A549 (cell line): ENCODE data around the gene SPEF1. TPM values are rescaled to one million over a fixed set of nuclear protein-coding genes. Genes with fewer than 3 reads are reported as not detected.

Source experiments
- ATAC-seq, 2 experiments: fragments of 200-7000 bp in 1 of 2; fragments of >200 bp in 1 of 2; cut with Nextera tagmentation in 1 of 2; cut with Tn5 transposase in 1 of 2; 3 replicates each; pipeline versions ENCODE4 v1.8.0 to v1.9.1; 2018 to 2020; ENCODE audit warnings: mild to moderate bottlenecking in 1 of 2, moderate library complexity in 1 of 2
- CTCF ChIA-PET: fragments of 300-600 bp; sonication (Branson Sonifier 250); formaldehyde crosslinking; extraction: SDS; loops from one replicate; lab custom pipeline; 2021; ENCODE audit warnings: antibody characterized with exemption, inconsistent platforms; lab: Yijun Ruan, JAX
- POLR2A ChIA-PET: fragments of 350-600 bp; formaldehyde crosslinking; extraction: SDS; loops from one replicate; lab custom pipeline; 2021; ENCODE audit warnings: antibody characterized with exemption, inconsistent platforms; lab: Yijun Ruan, JAX
- DNase-seq, 2 experiments: peaks; one replicate each; pipeline versions ENCODE4 v3.0.0 to v3.0.0-alpha.2; 2011 to 2016; ENCODE audit warnings: low read depth in 1 of 2, low spot score in 1 of 2
- FAIRE-seq: peaks from 2 replicates; lab custom pipeline; 2011; peaks lifted over from hg19 to GRCh38; lab: Jason Lieb, UNC
- H3K27ac ChIP-seq, 2 experiments: fragments of >200 bp; sonication (Bioruptor Twin); formaldehyde crosslinking; 3 replicates each; pipeline ENCODE4 v1.5.1; 2016 to 2017
- H3K4me1 ChIP-seq: fragments of >200 bp; sonication (Bioruptor Twin); formaldehyde crosslinking; 3 replicates; pipeline ENCODE4 v1.6.1; 2016
- H3K4me2 ChIP-seq: fragments of >200 bp; sonication (Bioruptor Twin); formaldehyde crosslinking; 3 replicates; pipeline ENCODE4 v1.6.1; 2016
- H3K4me3 ChIP-seq: fragments of >200 bp; sonication (Bioruptor Twin); formaldehyde crosslinking; 3 replicates; pipeline ENCODE4 v1.5.1; 2016
- H3K9me3 ChIP-seq: fragments of >200 bp; sonication (Bioruptor Twin); formaldehyde crosslinking; 3 replicates; pipeline ENCODE4 v1.6.1; 2016
- ATOH8 ChIP-seq: fragments of 250-450 bp; sonication (Bioruptor Pico); IDR thresholded peaks from 2 replicates; pipeline ENCODE4 v1.5.0; 2020; ENCODE audit warnings: low read depth, mild to moderate bottlenecking, moderate library complexity
- BCL3 ChIP-seq: fragments of >200 bp; sonication (Bioruptor Twin); formaldehyde crosslinking; IDR thresholded peaks from 3 replicates; pipeline ENCODE4 v1.6.1; 2016
- BHLHE40 ChIP-seq: IDR thresholded peaks from 2 replicates; pipeline ENCODE4 v1.6.1; 2012; ENCODE audit warnings: low read depth, low read length, inconsistent platforms
- CBX2 ChIP-seq: fragments of 200-600 bp; sonication (generic); IDR thresholded peaks from 2 replicates; pipeline ENCODE4 v1.6.1; 2016; ENCODE audit warnings: low read depth, mild to moderate bottlenecking, borderline replicate concordance
- CBX8 ChIP-seq: fragments of 200-600 bp; sonication (generic); IDR thresholded peaks from 2 replicates; pipeline ENCODE4 v1.6.1; 2016
- CHD2 ChIP-seq: fragments of 150-350 bp; IDR thresholded peaks from 2 replicates; pipeline ENCODE4 v1.6.1; 2014; ENCODE audit warnings: low read length; ENCODE audit not compliant: partially characterized antibody
- CTCF ChIP-seq: fragments of >200 bp; sonication (Bioruptor Twin); formaldehyde crosslinking; IDR thresholded peaks from 3 replicates; pipeline ENCODE4 v1.5.1; 2016
- E2F6 ChIP-seq: IDR thresholded peaks from 2 replicates; pipeline ENCODE4 v1.6.1; 2012; ENCODE audit warnings: low read depth, borderline replicate concordance
- ELK1 ChIP-seq: fragments of 150-350 bp; IDR thresholded peaks from 2 replicates; pipeline ENCODE4 v1.6.1; 2014; ENCODE audit warnings: low read depth, mild to moderate bottlenecking, low read length
- FOSL2 ChIP-seq, 2 experiments: fragments of 450-650 bp in 1 of 2; fragments of >200 bp in 1 of 2; sonication (Bioruptor Twin) in 1 of 2; formaldehyde crosslinking; IDR thresholded peaks; 2 replicates each; pipeline versions ENCODE4 v1.5.0 to v1.6.1; 2016 to 2020; ENCODE audit warnings: mild to moderate bottlenecking in 1 of 2, moderate library complexity in 1 of 2
- HDAC2 ChIP-seq: fragments of 200-600 bp; sonication (generic); IDR thresholded peaks from 2 replicates; pipeline ENCODE4 v1.6.1; 2016
- HES2 ChIP-seq: fragments of >200 bp; sonication (Bioruptor Twin); formaldehyde crosslinking; IDR thresholded peaks from 2 replicates; pipeline ENCODE4 v1.6.1; 2016
- HEYL ChIP-seq: fragments of 250-450 bp; sonication (Bioruptor Pico); IDR thresholded peaks from 2 replicates; pipeline ENCODE4 v1.8.0; 2021; ENCODE audit warnings: mild to moderate bottlenecking, moderate library complexity
- HOXB13 ChIP-seq: fragments of 250-450 bp; sonication (Bioruptor Pico); IDR thresholded peaks from 2 replicates; pipeline ENCODE4 v1.5.0; 2020; ENCODE audit warnings: low read depth, mild to moderate bottlenecking, moderate library complexity
- HOXB5 ChIP-seq: fragments of 250-450 bp; sonication (Bioruptor Pico); IDR thresholded peaks from 2 replicates; pipeline ENCODE4 v1.5.0; 2020; ENCODE audit warnings: mild to moderate bottlenecking, moderate library complexity
- KDM5A ChIP-seq: fragments of 200-600 bp; sonication (generic); IDR thresholded peaks from 2 replicates; pipeline ENCODE4 v1.6.1; 2016; ENCODE audit warnings: antibody characterized with exemption, mild to moderate bottlenecking
- MAX ChIP-seq: IDR thresholded peaks from 2 replicates; pipeline ENCODE4 v1.6.1; 2012
- MAZ ChIP-seq: fragments of 150-350 bp; IDR thresholded peaks from 2 replicates; pipeline ENCODE4 v1.6.1; 2014; ENCODE audit warnings: antibody characterized with exemption, low read depth, low read length, borderline replicate concordance
- MYC ChIP-seq: IDR thresholded peaks from 2 replicates; pipeline ENCODE4 v1.6.1; 2012; ENCODE audit warnings: mild to moderate bottlenecking, inconsistent platforms, low read length, improper control_type of control experiment, borderline replicate concordance
- RARB ChIP-seq: fragments of 250-450 bp; sonication (Bioruptor Pico); IDR thresholded peaks from 2 replicates; pipeline ENCODE4 v1.8.0; 2021; ENCODE audit warnings: mild to moderate bottlenecking, moderate library complexity
- RFX5 ChIP-seq: fragments of 450-650 bp; IDR thresholded peaks from 2 replicates; pipeline ENCODE4 v1.7.1; 2014; ENCODE audit warnings: antibody characterized with exemption, mild to moderate bottlenecking, moderate library complexity
- SMC3 ChIP-seq: fragments of >200 bp; sonication (Bioruptor Twin); formaldehyde crosslinking; IDR thresholded peaks from 3 replicates; pipeline ENCODE4 v1.6.1; 2018; ENCODE audit warnings: inconsistent platforms
- TP53 ChIP-seq: fragments of 250-450 bp; sonication (Bioruptor Pico); IDR thresholded peaks from 2 replicates; pipeline ENCODE4 v1.5.0; 2021; ENCODE audit warnings: mild to moderate bottlenecking, moderate library complexity
- ZFP36 ChIP-seq: fragments of 450-650 bp; IDR thresholded peaks from 2 replicates; pipeline ENCODE4 v1.6.1; 2014; ENCODE audit warnings: borderline replicate concordance; ENCODE audit not compliant: partially characterized antibody
- WGBS: methylation state at CpG from one replicate; pipeline ENCODE4 v1.1.6; 2017; ENCODE audit errors: missing lambda C conversion rate; 5-methylcytosine and 5-hydroxymethylcytosine counted together
- polyA plus RNA-seq, 4 experiments: library from polyadenylated mRNA; depleted of rRNA in 3 of 4; stranded (reverse); fragments of >200 nt; fragmentation: RNase III in 1 of 4; extraction: RNeasy Plus Mini Kit Qiagen cat#74134 plus additional on column Dnase treatment in 1 of 4; gene quantifications; 2 replicates in 3 of 4; 3 replicates in 1 of 4; pipeline ENCODE4 v1.2.3, GENCODE V29; 2011 to 2017

The SPEF1 gene
- polyA plus RNA-seq, 2 of the 4 experiments (the other 2 are of a cell fraction), result 0.41 to 1.3 TPM

GRCh38 chr20:3759884-3760283, 21.4 kb downstream of the SPEF1 start:
- Histone ChIP-seq H3K4me2 (no peak overlapping the region), H3K9me3 (no peaks in the 10 kb centered on the region), H3K4me1 (no peaks in the 10 kb centered on the region), H3K27ac (no peak overlapping the region), H3K4me3 (no peak overlapping the region)
- no peak for TF ChIP-seq HDAC2
- TF ChIP-seq TP53 (CRISPR knock-in tag), result no peak
- TF ChIP-seq MAX, result no peak
- no peak for TF ChIP-seq MAZ
- no peak for TF ChIP-seq BHLHE40
- no peak for TF ChIP-seq CHD2
- no peak for TF ChIP-seq MYC
- TF ChIP-seq SMC3, result no peak
- TF ChIP-seq CTCF, result no peak
- no peak for TF ChIP-seq CBX2
- no peak for TF ChIP-seq KDM5A
- TF ChIP-seq HES2, result no peak
- TF ChIP-seq HOXB13, result no peak
- no peak for TF ChIP-seq BCL3
- TF ChIP-seq RARB, result no peak
- POLR2A ChIA-PET, result interaction anchor here (1.8 kb wide), 1 partner anchor 8 kb away, joined by 6 read pairs; the partner anchor contains the start of gene ADISSP
- 93% methylated on average over 11 of the region's 11 CpGs for WGBS
- DNase-seq, result no peak
- FAIRE-seq, result no peak
- CTCF ChIA-PET, result interaction anchor here (0.7 to 72.1 kb wide), 9 partner anchors 5 to 195 kb away, joined by 3 to 2233 read pairs (median 13); partner anchors contain the start of genes ADAM33, ADISSP, AP5S1 and CENPB
- no peak for ATAC-seq

- 95% methylated on average over 11 of the region's 11 CpGs for WGBS
- H3K4me2 ChIP-seq, result no peak overlapping the region
These were observed 21.9 kb downstream of the SPEF1 start for GRCh38 chr20:3759316-3759823.

More at GRCh38 chr20:3759316-3759823, 21.9 kb downstream of the SPEF1 start:
- no peak overlapping the region for H3K27ac ChIP-seq
- FAIRE-seq (no peak), ATAC-seq (no peak), DNase-seq (no peak)
- no peak overlapping the region for H3K4me3 ChIP-seq
- ChIA-PET POLR2A (interaction anchor here (1.8 kb wide), 1 partner anchor 9 kb away, joined by 6 read pairs; the partner anchor contains the start of gene ADISSP), CTCF (interaction anchor here (0.7 to 72.1 kb wide), 10 partner anchors 5 to 195 kb away, joined by 3 to 2233 read pairs (median 14); partner anchors contain the start of genes ADAM33, ADISSP, AP5S1 and CENPB)
- H3K9me3 ChIP-seq, result no peaks in the 10 kb centered on the region
- no peak for TF ChIP-seq HOXB13
- TF ChIP-seq HOXB5, result no peak
- no peak for TF ChIP-seq FOSL2 (IDR thresholded peaks at IDR 0.05)
- TF ChIP-seq FOSL2 (CRISPR knock-in tag; IDR thresholded peaks at IDR 0.05), result no peak
- TF ChIP-seq CTCF, result no peak
- no peak for TF ChIP-seq CBX8
- no peak for TF ChIP-seq MAX
- TF ChIP-seq HEYL (CRISPR knock-in tag), result no peak
- TF ChIP-seq BHLHE40, result no peak
- TF ChIP-seq E2F6, result no peak
- TF ChIP-seq RFX5, result no peak
- TF ChIP-seq ATOH8 (CRISPR knock-in tag), result no peak
- no peak for TF ChIP-seq ZFP36
- TF ChIP-seq ELK1, result no peak
- H3K4me1 ChIP-seq, result no peaks in the 10 kb centered on the region
